K562 (cell line): Measurements from ENCODE around the gene PNMA8B. TPM values are rescaled to one million over a fixed set of nuclear protein-coding genes. Genes with fewer than 3 reads are reported as not detected.

ENCODE experiments used
- ARID2 ChIP-seq: fragments of 450-650 bp; IDR thresholded peaks from 2 replicates; pipeline ENCODE4 v1.6.1; 2017; ENCODE audit warnings: antibody characterized with exemption, mild to moderate bottlenecking
- ARID4B ChIP-seq: sonication (generic); formaldehyde crosslinking; IDR thresholded peaks from 2 replicates; pipeline ENCODE4 v1.8.0; 2022; ENCODE audit warnings: mild to moderate bottlenecking, missing genetic modification reagents
- CAMTA2 ChIP-seq: fragments of 250-450 bp; sonication (Bioruptor Pico); conservative IDR thresholded peaks from 2 replicates; pipeline ENCODE4 v1.5.1; 2022
- CHCHD3 ChIP-seq: fragments of 250-450 bp; sonication (Bioruptor Pico); IDR thresholded peaks from 2 replicates; pipeline ENCODE4 v2.1.2; 2022; ENCODE audit warnings: mild to moderate bottlenecking
- E2F3 ChIP-seq: fragments of 250-450 bp; sonication (Bioruptor Pico); IDR thresholded peaks from 2 replicates; pipeline ENCODE4 v1.4.0; 2020; ENCODE audit warnings: mild to moderate bottlenecking
- HDAC6 ChIP-seq: IDR thresholded peaks from 2 replicates; pipeline ENCODE4 v1.6.1; 2012; ENCODE audit warnings: low read depth, mild to moderate bottlenecking, control low read depth, inconsistent platforms, low read length, moderate library complexity
- HIVEP1 ChIP-seq: fragments of 250-450 bp; sonication (Bioruptor Pico); IDR thresholded peaks from 2 replicates; pipeline ENCODE4 v1.4.0; 2020; ENCODE audit warnings: mild to moderate bottlenecking
- HSF4 ChIP-seq: fragments of 250-450 bp; sonication (Bioruptor Pico); IDR thresholded peaks from 2 replicates; pipeline ENCODE4 v2.1.2; 2022; ENCODE audit warnings: mild to moderate bottlenecking, moderate library complexity, borderline replicate concordance
- KAT2B ChIP-seq: IDR thresholded peaks from one replicate; pipeline ENCODE4 v1.6.1; 2012; ENCODE audit warnings: low read depth, mild to moderate bottlenecking, control low read depth, inconsistent platforms, low read length, moderate library complexity
- KDM5B ChIP-seq: fragments of 200-600 bp; sonication (generic); IDR thresholded peaks from 2 replicates; pipeline ENCODE4 v1.6.1; 2012; ENCODE audit warnings: low read depth, mild to moderate bottlenecking, moderate library complexity, low read length, control low read depth, inconsistent platforms; ENCODE audit not compliant: insufficient replicate concordance
- LARP7 ChIP-seq: fragments of 450-650 bp; IDR thresholded peaks from 2 replicates; pipeline ENCODE4 v1.6.1; 2016
- PKNOX1 ChIP-seq: fragments of 450-650 bp; IDR thresholded peaks from 2 replicates; pipeline ENCODE4 v1.6.1; 2016
- POLR2AphosphoS5 ChIP-seq: IDR thresholded peaks from 2 replicates; pipeline ENCODE4 v1.6.1; 2011; ENCODE audit warnings: mild to moderate bottlenecking, low read depth, low read length, moderate library complexity; ENCODE audit not compliant: control insufficient read depth, insufficient read depth
- POLR3G ChIP-seq: IDR thresholded peaks from 2 replicates; pipeline ENCODE4 v1.6.1; 2011; ENCODE audit not compliant: insufficient read length, insufficient replicate concordance; ENCODE audit errors: extremely low read depth
- SMC3 ChIP-seq: conservative IDR thresholded peaks from 2 replicates; pipeline ENCODE4 v1.6.1; 2011; ENCODE audit warnings: low read depth, low read length, improper control_type of control experiment; ENCODE audit not compliant: insufficient read depth
- SP1 ChIP-seq: sonication (generic); formaldehyde crosslinking; IDR thresholded peaks from 2 replicates; pipeline ENCODE4 v1.8.1; 2022; ENCODE audit warnings: mild to moderate bottlenecking, missing genetic modification reagents
- SRF ChIP-seq, 2 experiments: fragments of 250-450, 450-650 bp in 1 of 2; sonication (Bioruptor Pico) in 1 of 2; sonication (generic) in 1 of 2; formaldehyde crosslinking; IDR thresholded peaks; 2 replicates each; pipeline versions ENCODE4 v1.5.0 to v1.5.1; 2020 to 2022; ENCODE audit warnings: mild to moderate bottlenecking in 1 of 2, missing genetic modification reagents in 1 of 2
- TRIM24 ChIP-seq, 2 experiments: fragments of 450-650 bp; IDR thresholded peaks; 2 replicates each; pipeline ENCODE4 v1.6.1; 2016
- YY1 ChIP-seq, 3 experiments: IDR thresholded peaks; 2 replicates each; pipeline ENCODE4 v1.6.1; 2011; ENCODE audit warnings: low read length in 2 of 3, mild to moderate bottlenecking in 2 of 3, moderate library complexity in 2 of 3, borderline replicate concordance in 1 of 3, control low read depth in 1 of 3, low read depth in 1 of 3; ENCODE audit not compliant: insufficient read depth in 3 of 3, insufficient replicate concordance in 2 of 3, control insufficient read depth in 1 of 3, insufficient read length in 1 of 3; ENCODE audit errors: extremely low read depth in 1 of 3
- ZBTB7A ChIP-seq: IDR thresholded peaks from 2 replicates; pipeline ENCODE4 v1.6.1; 2011; ENCODE audit warnings: low read depth, mild to moderate bottlenecking, low read length, moderate library complexity, borderline replicate concordance; ENCODE audit not compliant: control insufficient read depth
- ZNF384 ChIP-seq: IDR thresholded peaks from 2 replicates; pipeline ENCODE4 v1.6.1; 2012; ENCODE audit warnings: low read depth, low read length, improper control_type of control experiment
- ZNF778 ChIP-seq: fragments of 450-650 bp; formaldehyde crosslinking; IDR thresholded peaks from 2 replicates; pipeline ENCODE4 v1.4.0; 2020; ENCODE audit warnings: mild to moderate bottlenecking, moderate library complexity
- polyA plus RNA-seq, 8 experiments: library from polyadenylated mRNA; depleted of rRNA in 4 of 8; stranded (reverse) in 5 of 8; unstranded in 3 of 8; fragments of >200 nt; fragmentation: Nextera tagmentation in 2 of 8; fragmentation: Illumina TruSeq in 1 of 8; extraction: Ambion mirVana in 2 of 8; extraction: Trizol in 1 of 8; gene quantifications; 2 replicates each; pipeline versions ENCODE4 v1.2.1 to v1.2.3, GENCODE V29; 2011 to 2014; ENCODE audit warnings: inconsistent platforms in 1 of 8, missing spikeins in 1 of 8
- total RNA-seq, 7 experiments: library from RNA; depleted of rRNA in 6 of 7; stranded (reverse); fragments of >200 nt in 6 of 7; fragmentation: Illumina TruSeq in 2 of 7; extraction: Trizol in 2 of 7; gene quantifications; 2 replicates each; pipeline versions ENCODE4 v1.2.1 to v1.2.3, GENCODE V29; 2011 to 2021; ENCODE audit warnings: low replicate concordance in 1 of 7
- TF ChIP-seq, protein P1 (sequence below): IDR thresholded peaks from 2 replicates; pipeline ENCODE4 v1.6.1; 2011; ENCODE audit not compliant: insufficient read length; ENCODE audit errors: extremely low read depth

The PNMA8B gene
- total and polyA plus RNA-seq, 9 of the 15 experiments (the other 6 are each of a cell fraction or from before 2014, with no cell fraction given): not detected

DNA sequence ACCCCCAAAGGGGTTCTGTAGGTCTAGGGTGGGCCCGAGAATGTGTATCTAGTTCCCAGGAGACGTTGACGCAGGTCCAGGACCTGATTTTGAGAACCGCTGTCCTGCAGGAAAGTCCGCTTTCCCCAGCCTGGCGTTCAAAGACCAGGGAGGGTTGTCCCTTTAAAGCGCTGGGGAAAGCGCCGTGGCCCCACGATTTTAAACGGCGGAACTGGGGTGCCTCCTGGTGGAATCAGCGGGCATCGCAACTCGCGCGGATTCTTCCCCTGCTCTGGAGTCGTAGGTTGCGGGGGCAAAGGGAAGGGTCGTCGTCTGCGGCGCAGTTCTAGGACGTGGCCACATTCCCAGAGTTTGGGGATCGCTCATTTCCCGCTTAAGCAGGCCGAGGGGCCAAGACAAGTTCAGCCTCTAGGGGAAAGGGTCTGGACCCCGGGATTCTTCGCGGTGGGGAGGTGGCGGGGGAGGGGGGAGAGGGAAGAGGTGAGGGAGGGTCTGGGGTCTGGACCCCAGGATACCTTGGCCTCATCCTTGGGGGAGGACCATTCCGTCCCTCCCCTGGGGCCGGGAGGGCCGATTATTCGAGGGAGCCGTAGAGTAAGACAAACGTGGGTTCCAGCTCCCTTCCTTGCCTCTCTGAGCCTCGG is 7.7 kb downstream of the PNMA8B start (continued):
- TF ChIP-seq SMC3 (peak; percentile 98), E2F3 (CRISPR knock-in tag) (no peak), TRIM24 (IDR thresholded peaks at IDR 0.05) (no peak), ZNF778 (CRISPR knock-in tag) (no peak), ZNF384 (peak; percentile 69; the same call in 1 of the 2 replicates), KDM5B (no peak), KAT2B (no peak), ZBTB7A (peak; percentile 44; the same call in 1 of the 2 replicates), SP1 (CRISPR knock-in tag) (no peak), POLR3G (no peak), POLR2AphosphoS5 (no peak), HDAC6 (no peak), HSF4 (CRISPR knock-in tag) (no peak), HIVEP1 (CRISPR knock-in tag) (no peak), LARP7 (no peak), CHCHD3 (CRISPR knock-in tag) (no peak), ARID4B (CRISPR knock-in tag) (0 out of 2 replicates have a peak, but pooled peaks have one; percentile 28), PKNOX1 (no peak), SRF (CRISPR knock-in tag; IDR thresholded peaks at IDR 0.05) (no peak), CAMTA2 (CRISPR knock-in tag) (no peak), YY1 (IDR thresholded peaks at IDR 0.05; ENCODE audit: borderline replicate concordance in 1 of 3, control insufficient read depth in 1 of 3, extremely low read depth in 1 of 3, insufficient read depth in 3 of 3, insufficient read length in 1 of 3, insufficient replicate concordance in 2 of 3, low read depth in 1 of 3, low read length in 2 of 3) (no peak), ARID2 (peak; percentile 89)
- TF ChIP-seq, protein P1, sequence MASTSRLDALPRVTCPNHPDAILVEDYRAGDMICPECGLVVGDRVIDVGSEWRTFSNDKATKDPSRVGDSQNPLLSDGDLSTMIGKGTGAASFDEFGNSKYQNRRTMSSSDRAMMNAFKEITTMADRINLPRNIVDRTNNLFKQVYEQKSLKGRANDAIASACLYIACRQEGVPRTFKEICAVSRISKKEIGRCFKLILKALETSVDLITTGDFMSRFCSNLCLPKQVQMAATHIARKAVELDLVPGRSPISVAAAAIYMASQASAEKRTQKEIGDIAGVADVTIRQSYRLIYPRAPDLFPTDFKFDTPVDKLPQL: no peak
